ENCODE results near the gene PHF20. TPM values are rescaled to one million over a fixed set of nuclear protein-coding genes. Genes with fewer than 3 reads are reported as not detected.
A peak's percentile ranks its signal among the peaks of the same experiment; 100 is the strongest.
"Not testable (repeated sequence)": the region's sequence is repeated elsewhere in the genome, so short reads cannot be mapped to it uniquely, and the experiment has no call there.

PHF20 gene
- total RNA-seq, 2 experiments from 2014 or later, result 42.7 to 48.3 TPM

GRCh38 chr20:35959291-35959690 lies 187.5 kb downstream of the PHF20 start:
- H3K4me1 Mint-ChIP-seq; POLR2A ChIA-PET; DNase-seq; CTCF ChIA-PET; H3K27ac Mint-ChIP-seq; H3K9me3 Mint-ChIP-seq; H3K4me3 Mint-ChIP-seq; H3K36me3 Mint-ChIP-seq (ENCODE audit: low read depth); H3K27me3 Mint-ChIP-seq: not testable (repeated sequence)

GRCh38 chr20:35963878-35964277 lies 192.1 kb downstream of the PHF20 start:
- Mint-ChIP-seq H3K36me3 (ENCODE audit: low read depth) (no peaks in the 10 kb centered on the region), H3K27me3 (peaks cover 18% of the 10 kb centered on the region), H3K4me1 (peaks cover 3% of the 10 kb centered on the region), H3K4me3 (no peak overlapping the region), H3K27ac (no peak overlapping the region), H3K9me3 (peaks cover 1% of the 10 kb centered on the region)
- ChIA-PET CTCF (interaction anchor here (0.7 to 3.3 kb wide), 2 partner anchors 9 to 31 kb away, joined by 4 to 14 read pairs; partner anchors contain the start of gene SCAND1), POLR2A (interaction anchor here (0.9 kb wide), 1 partner anchor 10 kb away, joined by 3 read pairs; the partner anchor contains the start of gene SCAND1)
- no peak for DNase-seq

DNA sequence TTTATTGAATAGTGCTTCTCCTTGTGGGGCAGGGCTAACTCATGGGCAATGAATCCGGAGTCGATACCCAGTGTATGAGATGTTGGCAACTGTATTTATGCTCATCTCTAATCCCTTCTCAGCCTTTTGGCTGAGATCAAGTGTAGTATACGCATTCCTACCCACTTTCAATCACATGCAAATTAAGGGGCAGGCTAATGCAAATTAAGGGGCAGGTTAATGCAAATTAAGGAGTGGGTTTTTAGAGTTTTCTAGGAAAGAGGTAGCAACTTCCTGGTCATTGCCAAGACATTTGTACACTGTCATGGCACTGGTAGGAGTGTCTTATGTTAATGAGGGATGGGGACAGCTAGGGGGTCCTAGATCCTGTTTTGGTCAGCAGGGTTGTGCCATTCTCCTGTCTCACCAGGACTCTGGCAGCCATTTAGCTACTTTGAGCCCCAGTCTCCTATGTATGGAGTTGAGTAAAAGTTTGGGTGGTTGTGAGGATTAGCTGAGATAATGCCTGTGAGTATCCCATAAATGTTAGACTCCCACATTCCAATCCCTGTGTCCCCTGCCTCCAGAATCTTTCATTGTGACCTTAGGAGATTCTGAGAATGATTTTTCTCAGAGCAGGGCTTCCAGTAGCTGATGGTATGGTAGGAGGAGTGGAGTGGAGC lies 196.3 kb downstream of the PHF20 start, which contains the start of gene CNBD2:
Gene CNBD2 (plus strand): TSS at position 612 of the 662 bp plus-strand sequence. CDS start 173 bp downstream, outside the sequence.
- Mint-ChIP-seq H3K4me3 (no peak within 1 kb of the TSS), H3K27me3 (peaks cover 14% of the 10 kb centered on the region), H3K4me1 (peaks cover 3% of the 10 kb centered on the region), H3K27ac (no peak within 1 kb of the TSS), H3K9me3 (no peaks in the 10 kb centered on the region), H3K36me3 (ENCODE audit: low read depth) (no peaks in the 10 kb centered on the region)
- POLR2A ChIA-PET, result interaction anchor here (0.7 to 1.6 kb wide), 2 partner anchors 14 to 15 kb away, joined by 3 to 4 read pairs; partner anchors contain the start of gene SCAND1
- DNase-seq, result no peak
- CTCF ChIA-PET, result interaction anchor here (0.5 to 1.4 kb wide), 6 partner anchors 13 to 971 kb away, joined by 3 to 4 read pairs (median 3); no protein-coding TSS in a partner anchor

DNA sequence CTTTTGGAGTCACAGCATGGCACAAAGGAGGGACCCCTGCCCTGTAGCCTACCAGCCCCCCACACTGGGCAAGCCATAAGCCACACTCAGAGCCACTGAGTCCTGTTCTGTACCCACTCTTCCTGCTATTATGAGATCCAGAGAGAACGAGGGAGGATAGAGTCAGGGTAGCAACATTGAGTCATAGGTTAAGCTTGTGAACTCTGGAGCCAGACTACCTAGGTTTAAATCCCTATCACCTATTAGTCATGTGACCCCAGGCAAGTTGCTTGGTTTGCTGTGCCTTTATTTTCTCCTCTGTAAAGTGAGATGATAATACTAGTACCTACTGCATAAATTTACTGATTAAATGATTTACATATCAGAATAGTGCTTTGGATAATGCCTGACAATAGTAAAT lies 197.1 kb downstream of the PHF20 start:
- POLR2A ChIA-PET, result interaction anchor here (0.7 kb wide), 1 partner anchor 16 kb away, joined by 3 read pairs; no protein-coding TSS in a partner anchor
- Mint-ChIP-seq H3K27me3 (peaks cover 14% of the 10 kb centered on the region), H3K27ac (no peak overlapping the region), H3K4me1 (peaks cover 3% of the 10 kb centered on the region), H3K9me3 (no peaks in the 10 kb centered on the region), H3K4me3 (no peak overlapping the region), H3K36me3 (ENCODE audit: low read depth) (no peaks in the 10 kb centered on the region)
- no peak for DNase-seq
- CTCF ChIA-PET, result interaction anchor here (0.6 to 1.3 kb wide), 2 partner anchors 26 to 590 kb away, joined by 3 read pairs; no protein-coding TSS in a partner anchor

- Mint-ChIP-seq H3K27ac (no peak overlapping the region), H3K27me3 (peaks cover 4% of the 10 kb centered on the region), H3K36me3 (ENCODE audit: low read depth) (no peaks in the 10 kb centered on the region), H3K4me3 (no peak overlapping the region), H3K9me3 (no peaks in the 10 kb centered on the region), H3K4me1 (no peaks in the 10 kb centered on the region)
- CTCF ChIA-PET, result interaction anchor here (0.7 to 1.1 kb wide), 2 partner anchors 19 to 21 kb away, joined by 3 to 4 read pairs; no protein-coding TSS in a partner anchor
- DNase-seq, result no peak
- POLR2A ChIA-PET, result interaction anchor here (1.2 kb wide), 1 partner anchor 17 kb away, joined by 4 read pairs; the partner anchor contains the start of gene SCAND1
These were observed 200.2 kb downstream of the PHF20 start for GRCh38 chr20:35971981-35972380.

GRCh38 chr20:35972462-35972861 lies 200.6 kb downstream of the PHF20 start:
- Mint-ChIP-seq H3K36me3 (ENCODE audit: low read depth) (no peaks in the 10 kb centered on the region), H3K4me1 (no peaks in the 10 kb centered on the region), H3K9me3 (no peaks in the 10 kb centered on the region), H3K4me3 (no peak overlapping the region), H3K27ac (no peak overlapping the region), H3K27me3 (peaks cover 4% of the 10 kb centered on the region)
- ChIA-PET POLR2A (interaction anchor here (1.2 kb wide), 1 partner anchor 18 kb away, joined by 4 read pairs; the partner anchor contains the start of gene SCAND1), CTCF (interaction anchor here (0.7 to 1.1 kb wide), 2 partner anchors 19 to 21 kb away, joined by 3 to 4 read pairs; no protein-coding TSS in a partner anchor)
- no peak for DNase-seq

DNA sequence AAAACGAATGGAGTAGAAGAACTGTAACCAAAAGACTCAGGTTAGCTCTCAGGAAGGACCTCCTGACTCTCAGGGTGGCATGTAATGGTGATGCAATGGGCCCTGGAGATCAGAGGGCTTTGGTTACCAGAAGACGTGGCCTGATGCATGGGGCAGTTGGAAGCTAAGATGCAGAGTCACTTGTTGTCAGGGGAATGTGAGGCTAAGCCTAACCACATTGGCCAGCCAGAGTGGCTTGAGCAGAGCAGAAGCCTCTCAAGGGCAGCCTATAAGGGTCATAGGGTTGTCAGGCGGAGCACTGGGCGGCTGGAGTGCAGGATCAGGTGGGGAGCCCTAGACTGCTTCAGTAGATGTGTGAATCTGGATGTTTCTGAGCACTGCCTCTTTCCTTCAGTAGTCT lies 202.4 kb downstream of the PHF20 start:
- no peaks in the 10 kb centered on the region for H3K4me1 Mint-ChIP-seq
- no peaks in the 10 kb centered on the region for H3K36me3 Mint-ChIP-seq (ENCODE audit: low read depth)
- H3K27ac Mint-ChIP-seq, result no peak overlapping the region
- no peaks in the 10 kb centered on the region for H3K9me3 Mint-ChIP-seq
- no peaks in the 10 kb centered on the region for H3K27me3 Mint-ChIP-seq
- H3K4me3 Mint-ChIP-seq, result no peak overlapping the region
- ChIA-PET POLR2A (no interaction called here), CTCF (no interaction called here)
- DNase-seq, result no peak

DNA sequence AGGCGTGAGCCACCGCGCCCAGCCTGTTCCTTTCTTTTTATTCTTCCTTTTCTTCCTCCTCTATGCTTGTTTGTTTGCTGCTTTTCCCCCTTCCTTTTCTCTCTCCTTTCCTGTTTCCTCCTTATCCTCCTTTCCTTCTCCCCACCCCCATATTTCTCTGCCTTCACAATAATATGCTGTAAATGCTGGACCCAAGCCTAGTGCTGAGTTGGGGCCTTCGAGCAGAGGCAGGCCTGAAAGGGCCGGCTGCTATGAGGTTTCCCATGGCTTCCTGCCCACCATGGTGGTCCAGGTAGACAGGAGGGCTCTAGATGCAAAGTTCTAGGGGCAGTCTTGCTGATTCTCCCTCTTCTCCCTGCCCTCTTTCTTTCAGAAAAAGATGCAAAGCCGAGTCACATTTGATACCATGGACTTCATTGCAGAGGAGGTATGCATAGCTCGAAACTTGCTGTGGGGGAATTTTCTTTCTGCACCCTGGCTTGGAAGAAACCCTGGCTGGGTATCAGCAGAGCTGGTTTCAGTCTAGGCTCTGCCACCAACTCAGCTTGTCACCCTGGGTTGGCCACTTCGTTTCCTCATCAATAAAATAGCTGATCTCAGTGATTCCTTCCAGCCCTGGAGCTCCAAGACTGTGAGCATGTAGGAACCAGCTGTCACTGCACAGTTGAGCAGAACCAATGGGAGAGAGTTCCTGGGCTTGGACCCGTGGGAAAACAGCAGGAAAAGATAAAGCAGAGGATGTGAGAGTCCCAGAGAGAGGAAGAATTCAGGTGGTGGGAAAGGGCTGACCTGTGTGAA lies 204.0 kb downstream of the PHF20 start:
- Mint-ChIP-seq H3K4me3 (no peak overlapping the region), H3K27ac (no peak overlapping the region), H3K36me3 (ENCODE audit: low read depth) (no peaks in the 10 kb centered on the region), H3K9me3 (no peaks in the 10 kb centered on the region), H3K4me1 (no peaks in the 10 kb centered on the region), H3K27me3 (peaks cover 3% of the 10 kb centered on the region)
- ChIA-PET CTCF (interaction anchor here (1.6 kb wide), 1 partner anchor 17 kb away, joined by 5 read pairs; no protein-coding TSS in a partner anchor), POLR2A (no interaction called here)
- DNase-seq, result no peak

DNA sequence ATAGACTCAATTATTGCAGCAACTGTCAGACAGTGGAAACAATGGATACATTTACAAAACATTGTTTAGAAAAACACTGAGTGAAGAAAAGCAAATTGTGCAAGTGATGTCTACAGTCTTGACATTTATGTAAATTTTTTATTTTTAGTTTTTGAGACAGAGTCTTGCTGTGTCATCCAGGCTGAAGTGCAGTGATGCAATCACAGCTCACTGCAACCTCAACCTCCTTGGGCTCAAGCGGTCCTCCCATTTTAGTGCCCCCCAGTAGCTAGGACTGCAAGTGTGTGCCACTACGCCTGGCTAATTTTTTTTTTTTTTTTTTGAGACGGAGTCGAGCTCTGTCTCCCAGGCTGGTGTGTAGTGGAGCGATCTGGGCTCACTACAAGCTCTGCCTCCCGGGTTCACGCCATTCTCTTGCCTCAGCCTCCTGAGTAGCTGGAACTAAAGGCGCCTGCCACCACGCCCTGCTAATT lies 206.3 kb downstream of the PHF20 start:
- DNase-seq, result peak; percentile 1
- H3K9me3 Mint-ChIP-seq, result no peaks in the 10 kb centered on the region
- no peaks in the 10 kb centered on the region for H3K4me1 Mint-ChIP-seq
- H3K36me3 Mint-ChIP-seq (ENCODE audit: low read depth), result no peaks in the 10 kb centered on the region
- ChIA-PET CTCF (interaction anchor here (1.4 kb wide), 1 partner anchor 15 kb away, joined by 5 read pairs; no protein-coding TSS in a partner anchor), POLR2A (no interaction called here)
- no peak overlapping the region for H3K4me3 Mint-ChIP-seq
- peaks cover 3% of the 10 kb centered on the region for H3K27me3 Mint-ChIP-seq
- no peak overlapping the region for H3K27ac Mint-ChIP-seq

- Mint-ChIP-seq H3K9me3 (no peaks in the 10 kb centered on the region), H3K4me1 (peaks cover 2% of the 10 kb centered on the region), H3K27ac (no peak overlapping the region), H3K27me3 (peaks cover 3% of the 10 kb centered on the region), H3K4me3 (no peak overlapping the region), H3K36me3 (ENCODE audit: low read depth) (no peaks in the 10 kb centered on the region)
- DNase-seq, result peak; percentile 3
- CTCF ChIA-PET, result interaction anchor here (0.6 to 5.9 kb wide), 3 partner anchors 12 to 25 kb away, joined by 3 to 42 read pairs (median 3); partner anchors contain the start of gene SCAND1
- POLR2A ChIA-PET, result interaction anchor here (2.2 kb wide), 1 partner anchor 25 kb away, joined by 8 read pairs; the partner anchor contains the start of gene SCAND1
These were observed 207.7 kb downstream of the PHF20 start for GRCh38 chr20:35979544-35979943.

- ChIA-PET POLR2A (no interaction called here), CTCF (interaction anchor here (5.9 kb wide), 1 partner anchor 10 kb away, joined by 42 read pairs; no protein-coding TSS in a partner anchor)
- no peak overlapping the region for H3K27ac Mint-ChIP-seq
- H3K9me3 Mint-ChIP-seq, result no peaks in the 10 kb centered on the region
- DNase-seq, result peak; percentile 5
- H3K4me3 Mint-ChIP-seq, result no peak overlapping the region
- peaks cover 2% of the 10 kb centered on the region for H3K4me1 Mint-ChIP-seq
- H3K27me3 Mint-ChIP-seq, result peaks cover 3% of the 10 kb centered on the region
- no peaks in the 10 kb centered on the region for H3K36me3 Mint-ChIP-seq (ENCODE audit: low read depth)
These were observed 210.2 kb downstream of the PHF20 start for GRCh38 chr20:35981969-35982368.

DNA sequence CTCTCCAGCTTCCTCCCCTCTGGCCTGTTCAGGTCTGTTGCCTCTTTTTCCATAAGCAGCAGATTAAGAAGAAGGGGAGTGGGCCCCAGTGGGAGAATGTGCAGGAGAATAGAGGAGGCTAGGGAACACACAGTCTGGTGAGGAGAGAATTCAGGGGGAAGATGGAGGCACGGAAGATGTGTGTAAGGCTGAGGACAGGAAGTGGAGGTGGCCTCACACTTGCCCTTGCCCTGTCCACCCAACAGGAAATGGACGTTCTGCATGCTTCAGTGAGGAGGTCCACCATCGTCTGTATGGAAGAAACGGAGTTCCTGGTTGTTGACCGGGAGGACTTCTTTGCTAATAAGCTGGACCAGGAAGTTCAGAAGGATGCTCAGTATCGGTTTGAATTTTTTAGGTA lies 212.6 kb downstream of the PHF20 start:
- no peak overlapping the region for H3K4me3 Mint-ChIP-seq
- DNase-seq, result no peak
- ChIA-PET CTCF (interaction anchor here (1.2 to 5.9 kb wide), 2 partner anchors 7 to 1215 kb away, joined by 3 to 42 read pairs; no protein-coding TSS in a partner anchor), POLR2A (interaction anchor here (2.4 kb wide), 1 partner anchor 30 kb away, joined by 7 read pairs; the partner anchor contains the start of gene SCAND1)
- no peaks in the 10 kb centered on the region for H3K9me3 Mint-ChIP-seq
- peaks cover 9% of the 10 kb centered on the region for H3K27me3 Mint-ChIP-seq
- H3K4me1 Mint-ChIP-seq, result peaks cover 2% of the 10 kb centered on the region
- H3K36me3 Mint-ChIP-seq (ENCODE audit: low read depth), result no peaks in the 10 kb centered on the region
- H3K27ac Mint-ChIP-seq, result no peak overlapping the region

Data from activated CD4-positive, alpha-beta memory T cell treated with anti-CD3 and anti-CD28 coated beads, Interleukin-2, amount 10 ng/mL, durations not matched to agents 7 days and 5 days (primary cell).